Right hindlimb (tissue), 1 donor: ENCODE data around the gene DIPK2B.

Experiments used
- DNase-seq: peaks from one replicate; pipeline ENCODE4 v3.0.0-alpha.2; 2018

Gene DIPK2B

GRCh38 chrX:45154462-45154861 lies 46.2 kb downstream of the DIPK2B start:
- no peak for DNase-seq

GRCh38 chrX:45154033-45154360 lies 46.7 kb downstream of the DIPK2B start:
- no peak for DNase-seq
